ACHN (cell line): ENCODE measurements around the gene IKZF3.
"Not testable (repeated sequence)": the region's sequence is repeated elsewhere in the genome, so short reads cannot be mapped to it uniquely, and the experiment has no call there.

Experiments
- DNase-seq: peaks from one replicate; pipeline ENCODE4 v3.0.0-alpha.2; 2015
- in situ Hi-C: cut with HindIII; loops from 2 replicates; pipeline ENCODE4 v1.10.0; 2017; ENCODE audit warnings: low sequenced_read_pairs, low pct_ligation_motif_present, low pct_unique_long_range_greater_than_20kb

The IKZF3 gene

GRCh38 chr17:39863918-39864746 lies at the start of gene IKZF3:
Gene IKZF3 (minus strand): TSS chr17:39864312. CDS start chr17:39864126, 186 bp downstream.
- in situ Hi-C loops: no loop called here
- DNase-seq: peak; percentile 46

- in situ Hi-C loops: no loop called here
- DNase-seq: no peak
These were observed 44.8 kb upstream of the IKZF3 start for GRCh38 chr17:39908789-39909352.

- no peak for DNase-seq
- in situ Hi-C loops: no loop called here
These were observed 40.8 kb upstream of the IKZF3 start for GRCh38 chr17:39904990-39905288.

GRCh38 chr17:39903158-39903884 lies 39.2 kb upstream of the IKZF3 start:
- DNase-seq: no peak
- in situ Hi-C loops: no loop called here

- in situ Hi-C loops, DNase-seq: not testable (repeated sequence)
These were observed 37.9 kb upstream of the IKZF3 start for GRCh38 chr17:39902027-39902426.

DNA sequence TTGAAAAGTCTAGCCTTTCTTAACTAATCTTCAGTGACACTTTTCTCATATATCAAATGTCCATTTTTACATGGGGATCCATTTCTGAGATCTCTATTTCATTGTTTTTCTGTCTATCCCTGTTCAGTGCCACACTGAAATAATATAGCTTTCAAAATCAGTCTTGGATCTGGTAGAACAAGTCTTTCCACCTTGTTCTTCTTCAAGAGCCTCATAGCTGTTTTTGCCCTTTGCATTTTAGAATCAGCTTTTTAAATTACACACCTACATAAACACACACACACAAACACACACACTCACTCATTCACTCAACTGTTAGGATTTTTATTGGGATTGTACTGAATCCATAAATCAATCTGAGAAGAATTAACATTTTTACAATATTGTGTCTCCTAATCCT lies 35.1 kb upstream of the IKZF3 start:
- no peak for DNase-seq
- in situ Hi-C loops: no loop called here

- no peak for DNase-seq
- in situ Hi-C loops: no loop called here
These were observed 34.0 kb upstream of the IKZF3 start for GRCh38 chr17:39898088-39898487.

DNA sequence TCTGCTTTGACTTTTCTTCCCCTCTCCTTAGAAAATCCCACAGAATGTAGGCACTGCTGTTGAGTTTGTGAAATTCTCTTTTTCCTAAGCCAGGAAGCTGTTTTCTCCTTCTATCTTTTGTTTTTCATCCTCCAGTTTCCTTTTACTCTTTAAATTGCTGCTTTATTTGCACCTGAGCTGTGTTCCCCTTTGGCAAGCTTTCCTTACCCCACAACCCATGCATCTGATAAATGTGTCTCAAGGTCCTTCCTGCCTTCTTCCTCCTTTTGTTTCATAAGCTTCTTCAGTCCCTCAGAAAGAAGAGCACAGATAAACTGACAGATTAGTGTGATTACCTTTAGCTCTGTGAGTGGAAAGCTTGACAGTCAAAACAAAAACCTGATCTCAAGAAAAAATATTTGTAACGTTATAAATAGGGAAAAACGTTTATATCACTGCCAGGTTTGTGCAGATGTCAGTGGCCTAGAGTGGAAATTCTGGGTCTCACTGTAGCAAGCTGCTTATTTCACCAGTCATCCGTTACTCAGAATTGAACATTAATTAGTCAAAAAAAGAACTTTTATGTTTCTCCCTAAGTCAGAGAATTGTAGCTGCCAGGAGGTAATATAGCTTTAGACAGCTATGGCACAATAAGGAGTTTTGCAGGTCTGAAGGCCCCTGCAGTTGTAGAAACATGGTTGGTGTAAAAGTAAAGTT lies 30.7 kb upstream of the IKZF3 start:
- in situ Hi-C loops: no loop called here
- no peak for DNase-seq

- in situ Hi-C loops: no loop called here
- DNase-seq: no peak
These were observed 25.1 kb upstream of the IKZF3 start for GRCh38 chr17:39889200-39889599.

- no peak for DNase-seq
- in situ Hi-C loops: no loop called here
These were observed 23.0 kb upstream of the IKZF3 start for GRCh38 chr17:39887078-39887477.

GRCh38 chr17:39886102-39886501 lies 22.0 kb upstream of the IKZF3 start:
- in situ Hi-C loops, DNase-seq: not testable (repeated sequence)

DNA sequence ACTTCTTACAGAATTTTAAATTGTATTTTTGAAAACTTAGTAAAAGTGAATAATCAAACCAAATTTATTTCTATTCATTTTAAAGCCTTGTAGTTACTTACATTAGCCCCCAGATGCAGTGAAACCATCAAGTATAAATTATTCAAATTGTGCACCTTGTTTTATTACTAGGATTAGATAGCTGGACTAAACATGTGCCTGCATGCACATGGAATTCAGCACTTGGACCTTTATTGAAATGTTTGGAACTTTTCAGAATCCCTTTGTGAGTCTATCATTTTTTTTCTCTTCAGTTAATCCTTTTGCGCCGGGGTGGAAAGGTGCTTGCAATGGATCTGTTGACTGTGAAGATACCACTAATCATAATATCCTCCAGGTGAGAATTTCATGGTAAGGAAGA lies 8.6 kb upstream of the IKZF3 start:
- in situ Hi-C loops: no loop called here
- DNase-seq: peak; percentile 40

GRCh38 chr17:39871801-39872200 lies 7.7 kb upstream of the IKZF3 start:
- no peak for DNase-seq
- in situ Hi-C loops: no loop called here

DNA sequence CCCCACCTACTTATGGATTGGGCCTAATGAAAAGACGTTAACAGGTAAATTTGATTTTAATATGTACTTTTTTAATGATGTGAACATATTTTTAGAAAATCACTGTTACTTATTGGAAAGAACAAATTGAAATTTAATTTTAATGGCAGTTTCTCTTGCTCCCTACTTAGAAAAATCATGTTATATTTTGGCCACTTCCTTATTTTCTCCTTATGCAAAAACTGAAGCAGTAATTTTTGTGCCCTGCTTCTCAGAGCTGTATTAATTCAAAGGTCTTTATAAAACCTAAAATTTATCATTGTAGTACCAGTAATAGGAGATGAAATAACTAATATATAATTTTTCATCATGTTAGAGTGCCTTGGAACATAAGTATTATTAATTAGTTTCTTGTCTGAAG lies 6.7 kb upstream of the IKZF3 start:
- in situ Hi-C loops: no loop called here
- DNase-seq: no peak

DNA sequence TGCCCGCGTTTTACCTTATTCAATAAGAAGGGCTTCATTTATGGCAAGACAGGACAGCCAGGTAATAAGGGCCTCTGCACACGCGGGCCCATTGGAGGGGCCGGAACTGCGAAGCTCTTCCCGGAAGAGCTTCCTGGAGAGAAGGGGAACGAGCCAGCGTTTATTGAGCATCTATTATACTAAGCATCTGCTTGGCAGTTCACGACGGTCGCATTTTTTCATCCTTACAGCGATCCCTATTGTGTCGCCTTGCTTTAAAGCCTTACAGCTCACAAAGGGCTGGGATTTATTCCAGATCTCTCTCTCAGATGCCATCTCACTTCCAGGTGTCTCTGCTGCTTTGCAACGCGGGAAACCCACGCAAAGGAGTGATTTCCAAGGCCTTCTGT lies 4.4 kb upstream of the IKZF3 start:
- in situ Hi-C loops: no loop called here
- no peak for DNase-seq

- in situ Hi-C loops: no loop called here
- DNase-seq: no peak
These were observed 3.9 kb upstream of the IKZF3 start, which contains the start of gene ZPBP2 for GRCh38 chr17:39867880-39868553. Gene ZPBP2 (plus strand): TSS chr17:39868202. CDS start chr17:39868355, 153 bp downstream.

DNA sequence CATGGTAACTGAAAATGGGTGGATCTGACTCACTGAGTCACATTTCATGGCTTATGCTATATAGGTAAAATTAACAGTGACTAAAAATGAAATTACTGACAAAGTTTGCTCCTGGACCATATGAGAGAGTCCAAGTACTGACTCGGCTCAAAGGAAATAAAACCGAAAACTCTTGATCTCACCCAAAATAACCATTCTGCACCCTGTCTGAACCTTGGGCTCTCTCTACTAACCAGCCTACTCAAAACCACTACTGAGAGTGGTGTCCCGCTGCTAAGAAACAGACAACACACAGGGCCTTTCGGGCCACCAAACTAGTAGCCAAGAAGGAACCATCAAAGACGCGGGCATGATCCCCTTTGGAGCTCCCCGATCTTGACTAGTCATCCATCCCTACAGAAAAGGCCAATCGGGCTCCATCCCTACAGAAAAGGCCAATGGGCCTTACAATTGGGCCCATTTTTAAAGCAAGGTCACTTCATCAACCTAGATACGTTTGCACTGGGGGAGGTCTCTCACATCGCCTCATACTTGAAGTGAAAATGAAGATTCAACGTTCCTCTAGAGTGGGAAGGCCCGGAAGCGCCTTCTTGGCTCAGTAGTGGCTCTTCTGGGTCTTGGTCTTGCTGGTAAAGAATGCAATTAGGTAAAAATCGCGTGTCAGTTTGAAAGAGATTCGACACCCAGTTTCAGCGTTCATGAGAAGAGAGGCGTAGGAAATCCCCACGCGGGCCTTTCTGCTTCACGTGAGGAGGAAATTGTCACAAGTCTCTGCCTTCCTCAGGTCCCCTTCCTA lies 3.2 kb upstream of the IKZF3 start:
- in situ Hi-C loops: no loop called here
- no peak for DNase-seq
